HG02610 (cell line): ENCODE measurements around the gene CTSW.

ENCODE experiments used
- ATAC-seq: cut with Tn5 transposase; IDR thresholded peaks from one replicate; pipeline ENCODE4 v1.9.1; 2021; ENCODE audit warnings: mild to moderate bottlenecking, moderate library complexity; ENCODE audit not compliant: unreplicated experiment

The CTSW gene

DNA sequence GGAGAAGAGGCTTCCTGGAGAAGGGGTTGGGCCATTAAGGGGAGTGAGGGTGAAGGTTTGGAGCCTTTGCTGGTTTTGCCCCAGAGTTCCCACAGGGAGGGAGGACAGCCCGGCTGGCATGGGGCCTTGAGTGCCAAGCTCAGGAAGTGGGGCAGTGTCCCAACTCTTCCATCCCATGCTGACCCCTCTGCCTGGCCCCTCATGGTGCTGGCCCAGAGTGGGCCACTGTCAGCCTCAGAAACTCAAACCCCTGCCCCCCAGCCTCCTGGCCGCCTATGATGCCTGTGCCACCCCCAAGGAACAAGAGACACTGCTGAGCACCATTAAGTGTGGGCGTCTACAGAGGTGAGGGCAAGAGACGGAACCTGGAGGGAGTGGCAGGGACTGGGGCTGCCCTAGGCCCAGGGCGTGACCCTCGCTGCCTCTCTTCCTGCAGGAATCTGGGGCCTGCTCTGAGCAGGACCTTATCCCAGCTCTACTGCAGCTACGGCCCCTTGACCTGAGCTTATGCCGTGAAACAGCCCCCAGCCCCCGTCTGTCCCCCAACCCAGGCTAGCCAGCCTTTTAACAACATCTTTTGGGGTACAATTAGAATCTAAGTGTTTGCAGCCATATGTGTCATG is 14.0 kb upstream of the CTSW start:
- no peak for ATAC-seq

DNA sequence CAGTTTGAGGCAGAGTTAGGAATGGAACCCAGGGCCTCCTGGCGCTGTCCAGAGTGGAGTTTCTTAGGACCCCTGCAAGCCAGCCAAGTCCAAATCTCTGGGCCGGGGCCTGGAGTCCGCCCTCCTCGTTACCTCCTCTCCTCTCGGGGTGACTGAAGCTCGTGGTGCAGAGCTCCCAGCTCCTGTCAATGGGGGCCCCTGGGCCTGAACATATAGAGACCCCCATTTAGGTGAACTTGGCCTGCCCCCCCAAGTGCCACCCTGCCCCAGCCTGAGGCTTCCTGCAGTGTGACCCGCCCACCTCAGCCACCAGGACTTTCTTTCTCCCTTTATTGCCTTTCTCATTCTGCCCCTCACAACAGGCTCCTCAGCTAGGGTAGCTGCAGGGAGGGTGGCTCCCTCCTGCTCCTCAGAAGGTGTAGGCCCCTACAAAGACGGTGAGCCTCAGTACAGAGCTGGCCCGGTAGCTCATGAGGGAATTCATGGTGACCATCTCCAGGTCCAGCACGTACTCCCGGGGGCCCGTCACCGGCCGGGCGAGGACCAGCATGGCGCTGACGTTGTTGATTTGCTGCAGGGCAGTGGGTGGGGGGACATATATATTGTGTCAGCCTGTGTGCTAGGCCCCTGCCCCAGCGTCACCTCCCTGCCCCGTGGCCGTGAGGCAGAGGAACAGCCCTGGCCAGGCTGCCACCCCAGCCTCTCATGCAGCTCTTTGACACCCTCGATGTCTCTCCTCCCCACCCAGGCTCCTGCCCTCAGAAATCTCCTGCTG is 12.9 kb upstream of the CTSW start:
- no peak for ATAC-seq

DNA sequence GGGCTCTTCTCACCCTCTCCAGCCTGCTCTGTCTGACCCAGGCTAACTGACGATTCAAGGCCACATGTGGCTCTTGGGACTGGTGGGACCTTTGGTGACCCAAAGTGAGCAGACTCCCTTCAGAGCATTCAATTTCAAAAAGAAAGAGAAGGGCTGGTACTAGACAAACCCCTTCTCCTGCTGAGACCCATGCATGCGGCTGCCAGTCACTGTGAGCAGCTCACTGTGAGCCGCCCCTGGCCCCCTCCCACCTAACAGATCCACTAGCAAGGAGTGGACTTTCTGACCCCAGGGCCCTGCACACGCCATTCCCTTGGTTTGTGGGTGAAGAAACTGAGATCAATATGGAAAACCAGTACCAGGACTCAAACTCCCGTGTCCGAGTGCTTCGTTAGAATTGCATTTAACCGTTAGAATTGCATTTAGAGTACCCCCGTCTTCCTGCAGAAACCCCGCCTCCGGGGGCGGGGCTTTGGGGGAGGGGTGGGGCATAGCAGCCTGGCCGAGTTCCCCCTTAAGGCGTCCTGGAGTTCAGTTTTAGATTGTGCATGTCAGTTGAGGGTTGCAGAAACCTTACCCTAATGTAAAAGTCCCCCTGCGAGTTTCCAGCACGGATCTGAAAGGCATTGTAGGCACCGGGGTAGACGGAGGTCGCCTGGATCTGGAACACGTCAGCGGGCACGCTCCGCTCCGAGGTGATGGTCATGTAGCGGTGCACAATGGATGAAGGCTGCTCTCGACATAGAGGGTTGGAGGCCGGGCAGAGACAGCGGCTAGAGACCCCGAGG is 12.2 kb upstream of the CTSW start:
- no peak for ATAC-seq

DNA sequence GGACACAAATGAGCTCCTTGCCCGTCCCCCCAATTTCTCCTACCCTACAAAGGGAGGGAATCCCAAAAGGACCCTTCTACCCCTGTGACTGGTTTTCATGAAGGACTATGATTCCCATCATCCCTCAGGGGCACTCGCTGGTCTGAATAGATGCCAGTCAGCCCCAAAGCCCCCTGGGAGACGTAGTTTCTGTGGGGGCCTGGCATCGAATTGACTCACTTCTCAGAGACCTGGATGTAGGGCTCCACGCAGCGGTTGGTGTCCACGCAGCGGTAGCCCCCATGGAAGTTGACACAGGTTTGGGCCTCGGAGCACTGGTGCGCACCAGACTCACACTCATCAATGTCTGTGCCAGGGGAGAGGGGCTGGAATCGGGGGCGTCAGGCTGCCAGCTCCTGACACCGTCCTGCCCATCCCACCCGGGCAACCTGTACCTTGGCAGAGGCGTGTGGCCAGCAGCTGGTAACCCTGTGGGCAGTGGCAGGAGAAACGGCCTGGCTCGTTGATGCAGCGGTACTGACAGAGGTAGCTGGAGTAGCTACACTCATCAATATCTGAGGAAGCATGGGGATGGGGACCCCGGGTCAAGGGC is 11.5 kb upstream of the CTSW start:
- ATAC-seq: no peak

DNA sequence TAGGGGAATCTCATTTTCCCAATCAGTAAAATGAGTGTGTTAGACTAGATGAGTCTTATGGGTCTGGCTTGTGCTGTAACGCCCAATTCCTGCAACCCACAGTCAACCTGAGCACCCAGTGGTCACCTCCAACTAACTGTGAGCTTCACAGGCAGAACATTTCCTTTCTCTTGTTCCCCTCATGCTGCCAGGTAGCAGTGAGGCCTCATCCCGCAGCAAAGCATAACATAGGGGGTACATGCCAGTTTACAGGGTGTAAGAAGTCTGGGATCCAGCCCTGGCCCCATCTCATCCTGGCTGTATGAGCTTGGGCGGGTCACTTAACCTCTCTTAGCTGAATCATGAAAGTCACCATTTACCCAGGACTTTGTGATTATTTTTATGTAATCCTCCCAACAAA is 10.7 kb upstream of the CTSW start:
- ATAC-seq: no peak

DNA sequence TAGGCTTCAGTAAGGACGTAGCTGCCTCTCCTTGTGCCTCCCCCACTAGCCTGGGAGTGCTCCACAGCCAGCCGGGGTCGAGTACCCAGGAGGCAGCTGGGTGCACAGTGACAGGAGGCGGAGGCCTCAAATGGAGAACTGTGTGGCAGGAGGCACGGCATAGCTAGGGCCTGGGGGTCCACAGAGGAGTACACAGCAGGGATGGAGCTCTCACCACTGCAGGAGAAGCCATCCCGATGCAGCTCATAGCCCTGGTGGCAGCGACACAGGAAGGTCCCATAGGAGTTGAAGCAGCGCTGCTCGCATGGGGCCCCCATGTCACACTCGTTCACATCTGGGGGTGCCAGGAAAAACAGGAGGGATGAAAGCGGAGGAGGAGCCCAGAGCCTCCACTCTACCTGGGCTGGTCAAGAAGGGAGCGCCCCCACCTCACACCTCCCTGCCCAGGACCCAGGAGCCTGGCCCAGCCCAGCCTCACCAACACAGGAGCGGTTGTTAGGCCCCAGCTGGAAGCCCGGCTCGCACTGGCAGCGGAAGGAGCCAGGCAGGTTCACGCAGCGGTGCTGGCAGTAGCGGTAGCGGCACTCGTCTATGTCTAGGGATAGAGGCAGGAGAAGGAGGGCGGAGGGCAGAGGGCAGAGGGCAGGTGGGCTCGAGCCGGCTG is 9.9 kb upstream of the CTSW start:
- ATAC-seq: no peak

DNA sequence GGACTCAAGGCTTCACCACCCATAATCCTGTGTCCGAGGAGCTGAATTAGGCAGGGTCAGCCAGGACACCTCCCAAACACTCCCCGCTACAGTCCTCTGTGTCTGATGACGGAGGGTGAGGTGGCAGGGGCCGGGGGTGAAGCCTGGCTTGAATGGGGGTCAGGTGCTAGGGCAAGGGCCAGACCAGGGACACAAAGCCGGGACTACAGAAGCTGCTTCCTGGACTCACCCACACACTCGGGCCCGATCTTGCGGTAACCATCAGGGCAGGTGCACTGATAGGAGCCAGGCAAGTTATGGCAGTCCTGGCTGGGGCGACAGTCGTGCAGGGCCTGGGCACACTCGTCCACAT is 9.4 kb upstream of the CTSW start:
- no peak for ATAC-seq

DNA sequence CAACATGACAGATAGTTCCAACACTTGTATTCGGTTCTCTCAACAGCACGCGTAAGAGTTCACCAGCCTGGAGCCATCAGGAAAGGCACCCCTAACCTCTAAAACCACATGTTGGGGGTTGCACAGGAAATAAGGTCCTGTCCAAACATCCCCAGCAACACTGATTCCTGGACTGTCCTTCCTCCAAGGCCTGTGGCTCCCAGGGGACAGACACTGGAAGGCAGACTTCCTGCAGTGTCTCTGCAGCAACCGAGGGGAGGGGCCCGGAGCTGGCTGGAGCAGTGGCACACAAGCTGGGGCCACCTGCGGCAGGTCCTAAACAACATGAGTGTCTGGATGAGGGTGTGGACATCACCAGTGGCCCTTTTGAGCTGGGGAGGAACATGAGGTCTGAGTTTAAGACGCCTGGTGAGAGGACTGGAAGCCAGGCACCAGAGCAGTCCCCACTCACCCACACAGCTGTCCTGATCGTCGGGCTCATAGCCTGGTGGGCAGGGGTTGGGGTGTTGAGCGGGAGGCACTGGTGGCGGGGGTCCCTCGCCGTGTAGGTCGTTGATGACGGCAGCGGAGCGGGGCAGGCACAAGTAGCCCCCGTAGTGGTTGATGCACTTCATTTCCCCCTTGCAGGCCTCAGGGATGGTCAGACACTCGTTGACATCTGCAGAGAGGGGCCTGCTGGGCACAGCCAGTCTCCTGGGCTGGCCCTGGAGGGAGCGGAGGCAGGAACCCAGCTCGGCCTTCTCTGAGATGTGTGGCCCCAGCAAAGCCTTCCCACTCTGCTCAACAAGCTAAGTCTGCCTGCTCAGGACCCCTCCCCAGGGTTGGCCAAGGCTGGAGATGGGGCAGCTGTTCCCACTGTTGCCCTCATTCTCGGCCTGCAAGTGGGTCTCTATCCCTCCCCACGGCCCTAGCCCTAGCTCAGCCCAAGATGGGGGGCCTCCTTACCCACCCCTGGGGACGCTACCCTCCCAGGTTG is 8.6 kb upstream of the CTSW start:
- no peak for ATAC-seq

DNA sequence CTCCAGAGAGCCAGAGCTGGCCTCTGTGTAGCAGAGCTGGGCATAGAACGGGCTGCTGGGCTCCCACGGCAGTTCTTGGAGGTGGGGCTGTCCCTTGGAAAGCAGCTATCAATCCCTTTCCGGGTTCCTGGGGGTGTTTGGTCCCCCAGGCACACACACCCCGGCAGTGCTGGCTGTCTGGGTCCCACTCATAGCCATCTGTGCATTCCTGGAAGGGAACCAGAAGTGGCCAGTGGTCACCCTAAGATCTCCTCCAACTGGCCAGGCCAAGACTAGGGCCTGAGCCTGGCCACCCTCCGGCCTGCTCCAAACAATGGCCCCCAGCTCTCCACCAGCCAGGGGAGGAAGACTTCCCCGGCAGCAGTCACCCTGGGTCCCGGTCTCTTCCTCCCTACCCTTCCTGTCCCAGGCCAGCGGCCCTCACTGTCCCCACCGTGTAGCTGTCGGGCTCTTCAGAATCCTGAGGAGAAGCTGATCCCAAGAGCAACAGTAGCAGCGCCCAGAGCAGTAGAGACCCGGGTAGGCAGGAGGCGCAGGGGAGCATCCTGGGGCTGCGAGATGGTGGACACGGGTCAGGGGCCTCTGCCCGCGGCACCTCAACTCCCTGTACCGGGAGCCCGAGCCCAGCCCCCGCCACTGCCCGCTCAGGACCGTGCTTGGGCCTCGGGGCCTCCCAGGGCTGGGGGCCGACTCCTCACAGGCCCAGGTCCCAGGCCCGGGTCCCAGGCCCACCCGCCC is 7.7 kb upstream of the CTSW start:
- no peak for ATAC-seq

DNA sequence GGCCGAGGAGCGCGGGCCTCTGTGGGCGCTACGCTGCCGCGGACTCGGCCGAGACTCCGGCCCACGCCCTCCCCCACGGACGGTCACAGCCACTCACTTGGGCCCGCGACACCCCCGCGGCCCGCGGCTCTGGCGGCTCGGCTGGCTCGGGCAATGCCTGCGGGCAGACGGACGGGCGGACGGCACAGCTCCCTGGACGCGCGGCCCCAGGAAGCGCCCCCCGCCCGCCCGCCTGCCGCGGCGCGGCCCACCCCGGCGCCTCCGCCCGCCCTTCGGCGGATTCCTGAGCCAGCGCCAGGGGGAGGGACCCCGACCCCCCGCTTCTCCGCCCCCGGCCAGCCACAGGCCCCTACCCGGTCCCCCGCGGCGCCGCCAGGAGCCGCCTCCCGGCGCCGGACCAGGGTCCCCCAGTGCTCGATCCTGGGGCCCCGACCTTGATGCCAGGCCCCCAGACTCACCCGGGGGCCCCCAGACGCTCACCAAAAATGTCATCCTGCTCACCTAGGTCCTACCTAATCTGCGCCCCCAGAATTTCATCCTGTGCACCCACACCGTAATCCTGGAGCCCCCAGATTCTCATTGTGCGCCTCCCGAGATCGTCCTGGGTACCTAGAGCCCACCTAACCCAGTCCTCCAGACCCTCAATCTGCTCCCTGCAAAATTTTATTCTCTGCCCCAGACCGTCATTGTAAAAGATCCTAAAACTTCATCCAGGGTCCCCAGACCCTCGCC is 6.9 kb upstream of the CTSW start, which contains the start of gene EFEMP2:
EFEMP2 (minus strand) TSS at position 215 of the 732 bp plus-strand sequence. CDS start 446 bp downstream, outside the sequence.
- ATAC-seq: no peak

DNA sequence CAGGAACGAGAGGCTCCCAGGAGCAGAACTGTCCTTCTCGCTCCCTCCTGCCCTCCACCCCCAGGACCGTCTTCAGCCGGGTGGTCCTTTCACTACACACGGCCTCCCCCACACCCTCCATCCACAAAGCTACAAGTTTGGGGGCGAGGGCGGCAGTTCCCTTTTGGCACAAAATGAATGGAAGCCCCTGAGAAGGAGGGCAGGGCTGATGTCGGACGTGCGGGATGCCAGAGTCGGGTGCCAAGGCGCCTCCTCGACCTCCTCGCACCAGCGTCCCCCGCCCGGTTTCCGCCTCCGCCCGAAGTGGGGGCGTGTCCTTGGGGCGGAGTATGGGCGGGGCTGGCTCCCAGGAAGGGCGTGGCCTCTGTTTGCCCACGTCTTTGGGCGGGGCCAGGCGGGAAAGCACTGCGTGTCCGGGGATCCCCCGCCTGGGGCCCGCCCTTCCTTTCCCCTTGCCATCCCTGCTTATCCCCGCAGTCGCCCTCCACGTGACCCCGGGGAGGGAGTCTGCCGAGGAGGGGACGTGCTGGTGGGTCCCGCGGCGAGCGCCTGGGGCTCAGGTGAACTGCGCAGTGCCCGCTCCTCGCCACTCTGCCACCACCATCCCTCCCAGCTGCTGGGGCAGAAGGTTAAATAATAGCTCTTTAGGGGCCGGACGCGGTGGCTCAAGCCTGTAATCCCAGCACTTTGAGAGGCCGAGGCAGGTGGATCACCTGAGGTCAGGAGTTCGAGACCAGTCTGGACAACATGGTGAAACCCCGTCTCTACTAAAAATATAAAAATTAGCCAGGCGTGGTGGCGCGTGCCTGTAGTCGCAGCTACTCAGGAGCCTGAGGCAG is 6.1 kb upstream of the CTSW start:
- ATAC-seq: peak; percentile 75

DNA sequence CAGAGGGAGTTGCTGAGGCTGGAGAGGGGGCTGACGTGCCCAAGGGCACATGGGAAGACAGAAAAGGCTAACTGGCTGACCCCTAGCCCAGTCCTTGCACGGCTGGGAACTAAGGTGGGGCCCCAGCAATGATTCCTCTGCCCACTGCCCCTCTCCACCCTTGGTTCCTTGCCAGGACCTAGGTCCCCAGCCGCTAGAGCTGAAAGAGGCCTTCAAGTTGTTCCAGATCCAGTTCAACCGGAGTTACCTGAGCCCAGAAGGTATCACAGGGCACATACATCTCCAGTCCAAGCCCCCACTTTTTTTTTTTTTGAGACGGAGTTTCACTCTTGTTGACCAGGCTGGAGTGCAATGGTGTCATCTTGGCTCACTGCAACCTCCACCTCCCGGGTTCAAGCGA is 390 bp downstream of the CTSW start:
- no peak for ATAC-seq

DNA sequence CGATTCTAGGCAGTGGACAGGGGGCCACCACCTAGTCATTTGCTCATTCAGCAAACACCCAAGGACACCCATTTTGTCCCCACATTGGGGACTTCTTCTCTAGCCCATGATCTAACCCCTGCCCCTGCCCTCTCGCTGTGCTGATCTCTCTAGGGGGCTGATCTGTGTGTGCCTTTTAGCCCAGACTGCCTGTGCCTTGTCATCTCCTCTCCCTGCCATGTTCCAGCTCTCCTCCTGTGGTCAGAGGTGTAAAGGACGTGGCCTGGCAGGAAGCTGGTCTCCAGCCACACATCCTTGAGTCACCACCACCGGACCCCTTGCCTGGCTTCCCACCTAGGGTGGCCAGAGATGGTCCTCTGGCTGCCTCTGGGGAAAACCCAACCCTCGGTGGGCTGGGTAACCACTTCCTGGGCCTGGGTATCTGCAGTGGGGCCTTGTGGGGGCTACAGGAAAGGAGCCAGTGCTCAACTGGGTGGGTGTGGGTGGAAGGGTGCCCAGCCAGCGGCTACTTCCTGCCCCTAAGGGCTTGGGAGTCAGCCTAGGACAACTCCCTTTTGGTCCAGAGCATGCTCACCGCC is 1.3 kb downstream of the CTSW start:
- no peak for ATAC-seq

DNA sequence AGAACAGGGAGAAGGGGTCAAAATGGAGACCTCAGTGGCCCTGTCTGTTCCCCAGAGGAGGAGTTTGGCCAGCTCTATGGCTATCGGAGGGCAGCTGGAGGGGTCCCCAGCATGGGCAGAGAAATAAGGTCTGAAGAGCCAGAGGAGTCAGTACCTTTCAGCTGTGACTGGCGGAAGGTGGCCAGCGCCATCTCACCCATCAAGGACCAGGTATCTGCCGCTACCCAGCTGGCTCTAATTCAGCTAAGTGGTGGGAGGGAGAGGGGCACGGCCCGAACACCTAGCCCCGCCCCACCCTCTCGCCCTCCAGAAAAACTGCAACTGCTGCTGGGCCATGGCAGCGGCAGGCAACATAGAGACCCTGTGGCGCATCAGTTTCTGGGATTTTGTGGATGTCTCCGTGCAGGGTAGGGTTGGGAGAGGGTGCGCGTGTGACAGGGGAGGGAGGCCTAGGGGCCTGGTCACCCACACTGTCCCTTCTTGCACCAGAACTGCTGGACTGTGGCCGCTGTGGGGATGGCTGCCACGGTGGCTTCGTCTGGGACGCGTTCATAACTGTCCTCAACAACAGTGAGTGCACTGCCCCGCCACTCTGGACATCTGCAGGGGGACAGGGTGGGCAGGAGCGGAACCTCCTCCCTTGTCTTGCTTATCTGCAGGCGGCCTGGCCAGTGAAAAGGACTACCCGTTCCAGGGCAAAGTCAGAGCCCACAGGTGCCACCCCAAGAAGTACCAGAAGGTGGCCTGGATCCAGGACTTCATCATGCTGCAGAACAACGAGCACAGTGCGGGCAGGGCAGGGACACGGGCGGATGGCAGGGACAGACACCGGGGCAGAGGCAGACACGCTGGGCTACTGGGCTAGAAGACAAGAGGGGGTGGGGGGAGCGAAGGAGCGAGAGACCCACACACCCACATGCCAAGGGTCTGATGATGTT is 2.8 kb downstream of the CTSW start:
- no peak for ATAC-seq

DNA sequence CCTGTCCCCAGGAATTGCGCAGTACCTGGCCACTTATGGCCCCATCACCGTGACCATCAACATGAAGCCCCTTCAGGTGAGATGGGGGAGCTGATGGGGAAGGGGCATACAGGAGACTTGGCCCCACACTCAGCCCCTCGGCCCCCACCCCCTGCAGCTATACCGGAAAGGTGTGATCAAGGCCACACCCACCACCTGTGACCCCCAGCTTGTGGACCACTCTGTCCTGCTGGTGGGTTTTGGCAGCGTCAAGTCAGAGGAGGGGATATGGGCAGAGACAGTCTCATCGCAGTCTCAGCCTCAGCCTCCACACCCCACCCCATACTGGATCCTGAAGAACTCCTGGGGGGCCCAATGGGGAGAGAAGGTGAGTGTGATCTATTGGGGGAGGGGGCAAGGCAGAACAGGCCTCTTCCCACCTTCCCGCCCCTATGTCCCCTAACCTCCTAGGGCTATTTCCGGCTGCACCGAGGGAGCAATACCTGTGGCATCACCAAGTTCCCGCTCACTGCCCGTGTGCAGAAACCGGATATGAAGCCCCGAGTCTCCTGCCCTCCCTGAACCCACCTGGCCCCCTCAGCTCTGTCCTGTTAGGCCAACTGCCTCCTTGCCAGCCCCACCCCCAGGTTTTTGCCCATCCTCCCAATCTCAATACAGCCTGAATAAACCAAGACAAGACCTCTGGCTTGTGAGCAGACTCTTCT is 3.6 kb downstream of the CTSW start:
- no peak for ATAC-seq
